Activated CD4-positive, alpha-beta memory T cell treated with anti-CD3 and anti-CD28 coated beads for 36 hours (primary cell): Measurements from ENCODE around the gene G0S2. TPM values are rescaled to one million over a fixed set of nuclear protein-coding genes. Genes with fewer than 3 reads are reported as not detected.
A peak's percentile ranks its signal among the peaks of the same experiment; 100 is the strongest.

Experiments used
- CTCF ChIA-PET: fragments of 350-600 bp; sonication (Branson Sonifier 250); formaldehyde crosslinking; loops from one replicate; lab custom pipeline; 2021; ENCODE audit warnings: antibody characterized with exemption, inconsistent platforms; lab: Charles Lee
- POLR2A ChIA-PET: fragments of 350-600 bp; sonication (Branson Sonifier 250); formaldehyde crosslinking; loops from one replicate; lab custom pipeline; 2021; ENCODE audit warnings: antibody characterized with exemption; lab: Charles Lee
- DNase-seq: peaks from one replicate; pipeline ENCODE4 v3.0.0-alpha.2; 2020
- H3K27ac Mint-ChIP-seq: one replicate; pipeline ENCODE4 v1.8.0; 2021; ENCODE audit warnings: mixed read lengths
- H3K27me3 Mint-ChIP-seq: one replicate; pipeline ENCODE4 v1.8.0; 2021; ENCODE audit warnings: mixed read lengths
- H3K36me3 Mint-ChIP-seq: one replicate; pipeline ENCODE4 v1.8.0; 2021; ENCODE audit warnings: mixed read lengths
- H3K4me1 Mint-ChIP-seq: one replicate; pipeline ENCODE4 v1.8.0; 2021; ENCODE audit warnings: low read depth, mixed read lengths
- H3K4me3 Mint-ChIP-seq: one replicate; pipeline ENCODE4 v1.8.0; 2021; ENCODE audit warnings: mild to moderate bottlenecking, mixed read lengths
- H3K9me3 Mint-ChIP-seq: one replicate; pipeline ENCODE4 v1.8.0; 2021; ENCODE audit warnings: mixed read lengths
- intact Hi-C: fragments of 100-400 bp; cut with micrococcal nuclease; formaldehyde crosslinking; loops from one replicate; pipeline ENCODE4 v1.15.1; 2023
- total RNA-seq, 2 experiments: library from RNA; stranded (reverse); gene quantifications; one replicate each; pipeline ENCODE4 v1.2.3, GENCODE V29; 2021

G0S2 gene
- total RNA-seq, 2 experiments from 2014 or later, result 92.7 to 93.1 TPM

GRCh38 chr1:209634005-209634737 lies 41.0 kb upstream of the G0S2 start:
- Mint-ChIP-seq H3K4me3 (no peak overlapping the region), H3K27me3 (no peaks in the 10 kb centered on the region), H3K27ac (no peak overlapping the region), H3K36me3 (no peaks in the 10 kb centered on the region), H3K9me3 (no peaks in the 10 kb centered on the region), H3K4me1 (peaks cover 5% of the 10 kb centered on the region)
- CTCF ChIA-PET, result interaction anchor here (0.8 to 2.0 kb wide), 3 partner anchors 52 to 67 kb away, joined by 3 to 5 read pairs (median 4); no protein-coding TSS in a partner anchor
- intact Hi-C loops, result no loop called here
- POLR2A ChIA-PET, result no interaction called here
- DNase-seq, result no peak

- no peaks in the 10 kb centered on the region for H3K27me3 Mint-ChIP-seq
- no peaks in the 10 kb centered on the region for H3K9me3 Mint-ChIP-seq
- H3K36me3 Mint-ChIP-seq, result no peaks in the 10 kb centered on the region
- ChIA-PET CTCF (interaction anchor here (1.4 kb wide), 1 partner anchor 8 kb away, joined by 4 read pairs; no protein-coding TSS in a partner anchor), POLR2A (interaction anchor here (1.1 kb wide), 1 partner anchor 61 kb away, joined by 3 read pairs; no protein-coding TSS in a partner anchor)
- intact Hi-C loops, result no loop called here
- H3K27ac Mint-ChIP-seq, result no peak overlapping the region
- DNase-seq, result no peak
- H3K4me1 Mint-ChIP-seq, result peaks cover 2% of the 10 kb centered on the region
- H3K4me3 Mint-ChIP-seq, result no peak overlapping the region
Observed at GRCh38 chr1:209635850-209636249, 39.4 kb upstream of the G0S2 start.

DNA sequence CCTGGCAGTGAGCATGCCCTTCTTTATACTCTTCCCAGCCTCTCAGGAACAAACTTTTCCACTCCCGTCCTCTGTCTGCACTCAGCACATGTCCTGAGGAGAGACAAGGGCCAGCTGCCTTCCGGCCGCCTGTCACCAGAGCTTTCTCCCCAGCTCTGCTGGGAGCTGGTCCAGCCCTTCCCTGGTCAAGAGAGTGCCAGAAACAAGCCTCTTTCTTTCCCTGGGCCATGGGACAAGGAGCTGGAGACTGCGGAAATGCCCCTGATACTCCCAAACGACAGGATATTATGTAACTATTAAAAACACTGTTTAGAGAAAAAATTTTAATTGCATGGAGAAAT lies 33.4 kb upstream of the G0S2 start:
- intact Hi-C loops, result no loop called here
- Mint-ChIP-seq H3K4me3 (no peak overlapping the region), H3K27ac (no peak overlapping the region), H3K9me3 (no peaks in the 10 kb centered on the region), H3K27me3 (no peaks in the 10 kb centered on the region), H3K36me3 (no peaks in the 10 kb centered on the region), H3K4me1 (peaks cover 3% of the 10 kb centered on the region)
- DNase-seq, result no peak
- CTCF ChIA-PET, result interaction anchor here (0.8 to 2.6 kb wide), 4 partner anchors 10 to 75 kb away, joined by 3 to 13 read pairs (median 3); no protein-coding TSS in a partner anchor
- POLR2A ChIA-PET, result interaction anchor here (0.7 kb wide), 1 partner anchor 35 kb away, joined by 3 read pairs; no protein-coding TSS in a partner anchor

GRCh38 chr1:209642816-209643215 lies 32.4 kb upstream of the G0S2 start:
- no peaks in the 10 kb centered on the region for H3K36me3 Mint-ChIP-seq
- H3K4me3 Mint-ChIP-seq, result no peak overlapping the region
- H3K4me1 Mint-ChIP-seq, result peaks cover 3% of the 10 kb centered on the region
- H3K9me3 Mint-ChIP-seq, result no peaks in the 10 kb centered on the region
- H3K27ac Mint-ChIP-seq, result no peak overlapping the region
- CTCF ChIA-PET, result interaction anchor here (0.8 to 2.6 kb wide), 5 partner anchors 11 to 76 kb away, joined by 3 to 13 read pairs (median 4); no protein-coding TSS in a partner anchor
- intact Hi-C loops, result no loop called here
- POLR2A ChIA-PET, result no interaction called here
- no peaks in the 10 kb centered on the region for H3K27me3 Mint-ChIP-seq
- DNase-seq, result no peak

DNA sequence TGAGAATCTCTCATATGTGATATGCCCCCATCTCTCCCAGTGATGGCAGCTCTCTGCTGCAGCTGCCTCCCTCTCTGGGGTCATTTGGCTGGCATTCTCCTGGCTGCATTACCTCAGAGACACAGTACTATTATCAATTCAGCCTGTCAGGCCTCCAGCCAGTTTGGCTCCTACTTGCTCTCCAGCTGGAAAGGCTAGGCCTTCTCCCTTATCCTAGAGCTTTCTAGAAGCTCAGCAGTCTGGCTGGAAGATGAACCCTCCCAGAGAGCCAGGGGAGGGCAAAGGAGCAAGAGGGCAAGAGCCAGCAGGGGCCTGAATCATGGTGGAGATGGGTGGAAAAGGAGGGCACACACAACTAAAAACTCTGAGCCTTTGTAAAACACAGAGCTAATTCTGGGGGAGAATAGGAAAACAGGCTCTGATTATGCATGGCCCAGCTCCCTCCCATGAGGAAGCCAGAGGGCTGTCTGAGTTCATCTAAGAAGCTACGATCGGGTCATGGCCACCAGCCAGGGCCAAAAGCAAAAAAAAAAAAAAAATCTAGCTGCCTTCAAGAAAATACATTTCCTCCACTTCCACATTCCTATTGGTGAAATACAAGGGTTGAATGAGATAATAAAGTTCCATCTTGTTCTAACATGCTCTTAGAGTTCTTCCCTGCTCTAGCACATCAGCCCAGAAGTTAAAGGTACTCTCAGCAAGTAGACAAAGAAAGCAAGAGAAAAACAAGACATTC lies 31.8 kb upstream of the G0S2 start:
- Mint-ChIP-seq H3K27ac (no peak overlapping the region), H3K4me1 (peaks cover 8% of the 10 kb centered on the region), H3K36me3 (no peaks in the 10 kb centered on the region), H3K27me3 (no peaks in the 10 kb centered on the region), H3K4me3 (no peak overlapping the region), H3K9me3 (no peaks in the 10 kb centered on the region)
- intact Hi-C loops, result no loop called here
- POLR2A ChIA-PET, result no interaction called here
- CTCF ChIA-PET, result interaction anchor here (1.1 to 2.6 kb wide), 3 partner anchors 16 to 50 kb away, joined by 4 to 13 read pairs (median 7); no protein-coding TSS in a partner anchor
- no peak for DNase-seq

- ChIA-PET POLR2A (no interaction called here), CTCF (no interaction called here)
- no peak overlapping the region for H3K27ac Mint-ChIP-seq
- no peak for DNase-seq
- H3K4me1 Mint-ChIP-seq, result peaks cover 28% of the 10 kb centered on the region
- H3K4me3 Mint-ChIP-seq, result no peak overlapping the region
- H3K36me3 Mint-ChIP-seq, result no peaks in the 10 kb centered on the region
- H3K27me3 Mint-ChIP-seq, result no peaks in the 10 kb centered on the region
- H3K9me3 Mint-ChIP-seq, result no peaks in the 10 kb centered on the region
- intact Hi-C loops, result no loop called here
Observed at GRCh38 chr1:209645574-209646452, 29.4 kb upstream of the G0S2 start.

GRCh38 chr1:209646558-209646957 lies 28.7 kb upstream of the G0S2 start:
- no peak overlapping the region for H3K27ac Mint-ChIP-seq
- intact Hi-C loops, result no loop called here
- DNase-seq, result no peak
- no peaks in the 10 kb centered on the region for H3K9me3 Mint-ChIP-seq
- H3K4me1 Mint-ChIP-seq, result peaks cover 35% of the 10 kb centered on the region
- no peaks in the 10 kb centered on the region for H3K36me3 Mint-ChIP-seq
- ChIA-PET POLR2A (no interaction called here), CTCF (no interaction called here)
- H3K4me3 Mint-ChIP-seq, result no peak overlapping the region
- no peaks in the 10 kb centered on the region for H3K27me3 Mint-ChIP-seq

DNA sequence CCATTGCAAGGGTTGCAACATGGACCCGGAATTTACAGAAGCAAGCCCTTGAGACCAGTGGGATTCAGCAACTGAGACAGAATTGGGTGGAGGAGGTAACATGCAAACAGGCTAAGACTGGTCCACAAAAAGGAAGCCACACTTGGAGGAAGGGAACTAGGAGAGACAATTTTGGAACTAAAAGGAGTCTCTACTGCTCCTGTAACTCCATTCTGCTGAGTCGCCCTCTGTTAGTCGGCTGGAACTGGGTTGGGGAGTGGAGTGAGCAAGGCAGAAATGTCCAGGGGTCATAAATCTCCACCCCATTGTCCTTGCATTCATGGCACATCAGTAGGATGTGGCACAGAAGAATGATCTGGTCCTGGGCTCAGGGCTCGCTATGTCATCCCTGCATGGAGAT lies 28.1 kb upstream of the G0S2 start:
- Mint-ChIP-seq H3K27me3 (no peaks in the 10 kb centered on the region), H3K36me3 (no peaks in the 10 kb centered on the region), H3K4me1 (peaks cover 40% of the 10 kb centered on the region), H3K9me3 (no peaks in the 10 kb centered on the region), H3K27ac (no peak overlapping the region), H3K4me3 (no peak overlapping the region)
- DNase-seq, result no peak
- CTCF ChIA-PET, result no interaction called here
- intact Hi-C loops, result no loop called here
- POLR2A ChIA-PET, result no interaction called here

- ChIA-PET CTCF (interaction anchor here (2.4 kb wide), 1 partner anchor 21 kb away, joined by 13 read pairs; no protein-coding TSS in a partner anchor), POLR2A (no interaction called here)
- Mint-ChIP-seq H3K27ac (no peak overlapping the region), H3K27me3 (no peaks in the 10 kb centered on the region), H3K4me1 (peaks cover 51% of the 10 kb centered on the region), H3K4me3 (no peak overlapping the region), H3K36me3 (no peaks in the 10 kb centered on the region), H3K9me3 (no peaks in the 10 kb centered on the region)
- no peak for DNase-seq
- intact Hi-C loops, result no loop called here
Observed at GRCh38 chr1:209648346-209648745, 26.9 kb upstream of the G0S2 start.

DNA sequence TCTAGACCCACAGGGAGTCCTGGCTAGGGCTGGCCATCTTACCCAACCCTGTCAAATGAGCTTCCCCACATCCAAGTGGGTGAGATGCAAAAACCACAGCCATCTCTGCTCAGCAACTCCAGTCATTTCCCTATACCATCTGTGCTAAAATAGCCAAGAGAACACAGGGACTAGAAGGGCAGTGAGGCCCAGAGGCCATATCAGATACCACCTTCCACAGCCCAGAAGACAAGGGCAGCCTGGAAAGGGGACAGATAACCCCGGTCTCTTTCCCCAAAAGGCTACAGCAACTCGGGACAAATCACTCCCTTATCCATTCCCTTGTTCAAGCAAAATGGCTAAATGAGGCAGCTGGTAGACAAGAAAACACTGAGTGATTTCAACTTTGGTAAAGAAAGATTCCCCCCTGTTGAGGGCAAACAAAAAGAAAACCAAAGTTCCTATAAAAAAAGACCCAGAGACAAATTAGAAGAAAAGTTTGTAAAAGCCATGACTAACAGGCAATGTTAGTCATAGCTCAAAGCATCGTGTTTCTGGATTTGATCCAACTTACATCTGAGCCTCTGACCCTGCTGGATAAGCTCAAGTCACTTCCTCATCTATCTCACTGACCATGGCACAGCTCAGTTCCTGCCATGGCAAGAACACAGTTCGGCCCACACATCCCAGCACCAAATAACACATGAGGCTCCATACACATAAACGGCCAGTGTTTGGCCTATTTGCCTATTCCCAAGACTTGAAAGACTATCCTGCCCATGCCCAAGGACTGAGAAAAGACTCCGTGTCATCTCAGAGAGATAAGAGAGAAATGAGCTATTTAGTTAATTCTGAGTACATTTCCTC lies 26.1 kb upstream of the G0S2 start:
- Mint-ChIP-seq H3K27ac (peak overlapping the region; percentile 69), H3K4me3 (no peak overlapping the region)

GRCh38 chr1:209650454-209650853 lies 24.8 kb upstream of the G0S2 start:
- ChIA-PET POLR2A (interaction anchor here (0.5 kb wide), 2 partner anchors 25 to 71 kb away, joined by 3 to 4 read pairs; partner anchors contain the start of gene G0S2), CTCF (interaction anchor here (0.8 to 2.4 kb wide), 3 partner anchors 23 to 97 kb away, joined by 3 to 13 read pairs (median 3); no protein-coding TSS in a partner anchor)
- intact Hi-C loops, result loop anchor here (2.0 kb wide), 2 partner anchors 22 to 96 kb away; no protein-coding TSS in a partner anchor
- no peaks in the 10 kb centered on the region for H3K9me3 Mint-ChIP-seq
- no peak for DNase-seq
- peaks cover 60% of the 10 kb centered on the region for H3K4me1 Mint-ChIP-seq
- H3K27ac Mint-ChIP-seq, result peak overlapping the region; percentile 50
- no peaks in the 10 kb centered on the region for H3K27me3 Mint-ChIP-seq
- H3K36me3 Mint-ChIP-seq, result no peaks in the 10 kb centered on the region
- H3K4me3 Mint-ChIP-seq, result peak overlapping the region; percentile 30

More for the DNA sequence above, 26.1 kb upstream of the G0S2 start:
- ChIA-PET POLR2A (interaction anchor here (0.9 to 1.0 kb wide), 2 partner anchors 24 to 725 kb away, joined by 3 read pairs; no protein-coding TSS in a partner anchor), CTCF (interaction anchor here (0.9 to 2.4 kb wide), 5 partner anchors 22 to 99 kb away, joined by 3 to 13 read pairs (median 3); partner anchors contain the start of gene G0S2)
- Mint-ChIP-seq H3K4me1 (peaks cover 57% of the 10 kb centered on the region), H3K27me3 (no peaks in the 10 kb centered on the region), H3K9me3 (no peaks in the 10 kb centered on the region), H3K36me3 (no peaks in the 10 kb centered on the region)
- intact Hi-C loops, result no loop called here
- DNase-seq, result no peak
